Activated T-cell treated with anti-CD3 and anti-CD28 coated beads for 1 hour (primary cell): Measurements from ENCODE around the gene ZNF503.

Experiments
- DNase-seq: peaks from one replicate; pipeline ENCODE4 v3.0.0-alpha.2; 2020; ENCODE audit warnings: low read depth

The ZNF503 gene

GRCh38 chr10:75431180-75432111 lies 29.9 kb upstream of the ZNF503 start, which contains the start of gene LRMDA:
Gene LRMDA, plus strand, starts transcription at chr10:75431624.
- no peak for DNase-seq

- no peak for DNase-seq
Observed at GRCh38 chr10:75430000-75430763, 28.6 kb upstream of the ZNF503 start.

GRCh38 chr10:75429159-75429827 lies 27.7 kb upstream of the ZNF503 start:
- DNase-seq = no peak

- no peak for DNase-seq
Observed at GRCh38 chr10:75428434-75429158, 27.0 kb upstream of the ZNF503 start.

- DNase-seq = no peak
Observed at GRCh38 chr10:75427951-75428350, 26.4 kb upstream of the ZNF503 start.

- no peak for DNase-seq
Observed at GRCh38 chr10:75426880-75427279, 25.3 kb upstream of the ZNF503 start.

GRCh38 chr10:75425291-75426079 lies 23.9 kb upstream of the ZNF503 start:
- no peak for DNase-seq

GRCh38 chr10:75424571-75424970 lies 23.0 kb upstream of the ZNF503 start:
- no peak for DNase-seq

GRCh38 chr10:75422913-75423312 lies 21.3 kb upstream of the ZNF503 start:
- DNase-seq = no peak

- no peak for DNase-seq
Observed at GRCh38 chr10:75418712-75419111, 17.1 kb upstream of the ZNF503 start.

GRCh38 chr10:75418293-75418692 lies 16.7 kb upstream of the ZNF503 start:
- no peak for DNase-seq

GRCh38 chr10:75417522-75417927 lies 16.0 kb upstream of the ZNF503 start:
- DNase-seq = no peak

GRCh38 chr10:75414527-75414926 lies 13.0 kb upstream of the ZNF503 start:
- DNase-seq = no peak

- no peak for DNase-seq
Observed at GRCh38 chr10:75410132-75411005, 8.8 kb upstream of the ZNF503 start.

- no peak for DNase-seq
Observed at GRCh38 chr10:75408911-75409885, 7.6 kb upstream of the ZNF503 start.

GRCh38 chr10:75408509-75408875 lies 6.9 kb upstream of the ZNF503 start:
- no peak for DNase-seq

GRCh38 chr10:75407713-75408508 lies 6.3 kb upstream of the ZNF503 start:
- DNase-seq = no peak

GRCh38 chr10:75407224-75407712 lies 5.7 kb upstream of the ZNF503 start:
- DNase-seq = no peak
